ENCODE results near the gene RNF5. TPM values are rescaled to one million over a fixed set of nuclear protein-coding genes. Genes with fewer than 3 reads are reported as not detected.
"Not testable (repeated sequence)": the region's sequence is repeated elsewhere in the genome, so short reads cannot be mapped to it uniquely, and the experiment has no call there.

Gene RNF5
- 41.1 and 42.9 TPM in 2 replicates for total RNA-seq

DNA sequence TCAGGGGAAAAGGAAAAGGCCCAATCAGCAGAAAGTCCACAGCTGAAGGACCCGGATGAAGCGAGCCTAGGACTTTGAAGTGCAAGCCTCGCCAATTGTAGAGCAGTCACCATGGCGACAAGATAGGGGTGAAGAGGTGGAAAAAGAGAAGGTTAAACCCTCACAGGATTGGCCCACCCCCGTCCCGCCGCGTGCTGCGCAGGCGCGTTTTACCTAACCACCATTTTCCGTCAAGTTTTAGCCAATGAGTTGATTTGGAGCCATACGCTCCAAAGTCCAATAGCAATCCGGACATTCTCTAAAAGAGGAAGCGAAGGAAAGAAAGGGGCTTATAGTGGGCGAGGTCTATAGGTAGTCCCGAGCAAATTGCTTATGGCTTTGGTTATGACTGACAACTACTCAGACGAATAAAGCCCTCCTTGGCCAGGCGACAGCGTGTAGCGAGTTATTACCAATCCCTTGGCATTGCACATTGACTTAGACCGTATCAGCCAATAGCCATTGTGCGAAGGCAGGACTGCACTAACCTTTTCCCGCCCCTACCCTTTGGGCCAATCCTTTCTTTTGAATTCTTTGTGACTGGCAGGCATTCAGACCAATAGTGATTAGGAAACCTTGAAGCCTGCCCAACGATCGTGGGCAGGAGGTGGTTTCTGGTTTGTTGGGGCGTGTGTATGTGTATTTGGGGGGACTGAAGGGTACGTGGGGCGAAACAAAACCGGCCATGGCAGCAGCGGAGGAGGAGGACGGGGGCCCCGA is at the start of gene RNF5:
Gene RNF5 (plus strand): TSS at position 618 of the 759 bp plus-strand sequence. CDS start 107 bp downstream, at position 725.
- intact Hi-C loops (cut with micrococcal nuclease) = loop anchor here (1.0 to 10.0 kb wide), 7 partner anchors 12 to 794 kb away; partner anchors contain the start of genes C6orf47, CLIC1, CSNK2B and GPANK1

DNA sequence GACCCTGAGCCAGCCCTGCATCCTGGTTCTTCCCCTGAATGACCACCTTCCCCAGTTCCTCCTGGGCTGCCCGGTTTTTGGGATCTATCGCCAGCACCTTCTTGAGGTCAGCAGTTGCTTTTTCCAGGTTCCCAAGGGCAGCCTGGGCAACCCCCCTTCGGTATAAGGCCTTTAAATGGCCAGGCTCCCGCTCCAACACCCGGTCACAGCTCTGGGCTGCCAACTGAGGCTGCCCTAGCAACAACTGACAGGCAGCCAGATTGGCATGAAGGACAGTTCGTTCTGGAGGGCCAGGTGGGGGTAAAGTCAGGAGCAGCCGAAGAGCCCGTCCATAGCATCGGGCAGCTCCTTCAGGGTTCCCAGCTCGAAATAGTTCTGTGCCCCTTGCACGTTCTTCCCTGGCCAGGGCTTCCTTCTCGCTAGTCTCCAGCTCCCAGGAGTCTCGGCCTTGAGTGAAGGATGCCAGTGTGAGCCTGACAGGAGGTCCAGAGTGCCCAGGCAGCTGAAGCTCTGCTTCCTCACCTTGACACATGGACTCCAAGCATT is 49.4 kb upstream of the RNF5 start:
- intact Hi-C loops (cut with micrococcal nuclease) = loop anchor here (1.0 to 10.0 kb wide), 4 partner anchors 61 to 392 kb away; partner anchors contain the start of genes CLIC1, DXO, NEU1 and PBX2

DNA sequence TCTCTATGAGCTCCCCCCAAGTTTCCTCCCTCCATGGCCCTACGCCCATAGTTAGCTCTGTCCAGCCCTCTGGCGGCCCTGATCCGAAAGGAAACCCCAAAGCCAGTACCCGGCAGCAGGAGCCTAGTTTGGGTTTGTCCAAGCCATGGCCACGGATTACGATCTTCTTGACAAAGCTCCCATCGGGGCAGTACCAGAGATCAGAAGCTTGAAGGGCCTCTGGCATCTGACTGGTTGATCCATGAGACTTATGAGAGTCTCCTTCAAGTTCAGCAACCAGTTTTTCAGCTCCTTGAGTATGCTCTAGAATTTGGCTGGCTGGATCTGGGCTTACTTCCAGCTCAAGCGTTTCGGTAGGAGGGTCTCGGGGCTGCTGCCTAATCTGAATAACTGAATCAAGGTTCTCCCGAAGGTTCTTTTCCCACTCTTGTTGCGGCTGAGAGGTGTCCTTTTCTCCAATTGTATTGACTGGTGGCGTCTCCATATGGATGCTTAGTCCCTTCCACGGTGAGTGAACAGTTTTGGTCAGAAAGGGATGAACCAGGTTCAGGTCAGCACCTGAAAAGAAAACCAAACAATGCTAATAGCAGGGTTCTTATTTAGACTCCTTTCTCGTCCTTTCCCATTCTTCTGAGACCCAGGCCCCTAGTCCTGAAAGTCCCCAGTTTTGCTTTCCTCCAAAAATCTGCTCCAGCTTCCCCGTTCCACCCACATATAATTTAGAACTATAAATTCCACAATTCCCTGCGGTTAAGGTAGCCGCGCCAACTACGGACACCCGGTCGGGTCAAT is 48.7 kb upstream of the RNF5 start:
- intact Hi-C loops (cut with micrococcal nuclease) = loop anchor here (1.0 to 10.0 kb wide), 7 partner anchors 25 to 587 kb away; partner anchors contain the start of genes AGPAT1, CLIC1, DDX39B and DXO

DNA sequence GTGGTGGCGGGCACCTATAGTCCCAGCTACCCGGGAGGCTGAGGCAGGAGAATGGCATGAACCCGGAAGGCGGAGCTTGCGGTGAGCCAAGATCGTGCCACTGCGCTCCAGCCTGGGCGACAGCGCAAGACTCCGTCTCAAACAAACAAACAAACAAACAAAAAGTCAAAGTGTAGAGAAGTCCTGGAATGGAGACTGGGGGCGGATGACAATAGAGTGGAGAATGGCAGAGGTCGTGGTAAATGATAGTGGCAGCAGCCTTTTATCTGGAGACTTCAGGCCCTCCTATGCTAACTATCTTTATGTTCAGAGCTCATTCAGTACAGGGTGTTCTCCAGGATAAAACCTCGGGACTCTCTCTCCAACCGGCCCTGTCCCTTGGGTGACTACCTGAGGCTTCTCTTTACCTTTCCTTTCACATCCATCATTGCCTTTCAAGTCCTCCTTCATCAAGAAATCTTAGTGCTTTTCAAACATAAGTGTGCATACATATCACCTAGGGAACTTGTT is 46.7 kb upstream of the RNF5 start:
- intact Hi-C loops (cut with micrococcal nuclease) = loop anchor here (5.0 kb wide), 1 partner anchor 589 kb away; the partner anchor contains the start of gene DDX39B

DNA sequence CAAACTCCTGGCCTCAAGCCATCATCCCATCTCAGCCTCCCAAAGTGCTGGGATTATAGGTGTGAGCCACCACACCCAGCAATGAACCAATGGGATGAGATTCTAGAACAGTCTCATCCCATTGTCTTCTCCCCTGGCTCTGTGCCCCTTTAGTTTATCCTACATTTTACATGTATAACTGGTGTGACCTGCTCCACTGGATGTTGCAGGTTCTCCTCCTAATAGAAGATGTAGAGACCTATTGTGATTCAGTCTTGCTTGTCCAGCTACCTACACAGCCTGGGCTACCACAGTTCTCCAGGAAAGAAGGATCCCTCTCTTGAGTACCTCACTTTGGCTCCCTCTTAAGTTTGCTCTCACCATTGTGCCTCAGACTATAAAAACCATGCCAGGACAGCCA is 46.1 kb upstream of the RNF5 start:
- intact Hi-C loops (cut with micrococcal nuclease) = loop anchor here (5.0 kb wide), 1 partner anchor 590 kb away; the partner anchor contains the start of gene DDX39B

GRCh38 chr6:32133786-32134185 is 44.4 kb upstream of the RNF5 start:
- intact Hi-C loops (cut with micrococcal nuclease) = loop anchor here (5.0 kb wide), 1 partner anchor 591 kb away; the partner anchor contains the start of gene DDX39B

- intact Hi-C loops (cut with micrococcal nuclease) = no loop called here
These were observed 40.8 kb upstream of the RNF5 start for GRCh38 chr6:32137454-32137853.

DNA sequence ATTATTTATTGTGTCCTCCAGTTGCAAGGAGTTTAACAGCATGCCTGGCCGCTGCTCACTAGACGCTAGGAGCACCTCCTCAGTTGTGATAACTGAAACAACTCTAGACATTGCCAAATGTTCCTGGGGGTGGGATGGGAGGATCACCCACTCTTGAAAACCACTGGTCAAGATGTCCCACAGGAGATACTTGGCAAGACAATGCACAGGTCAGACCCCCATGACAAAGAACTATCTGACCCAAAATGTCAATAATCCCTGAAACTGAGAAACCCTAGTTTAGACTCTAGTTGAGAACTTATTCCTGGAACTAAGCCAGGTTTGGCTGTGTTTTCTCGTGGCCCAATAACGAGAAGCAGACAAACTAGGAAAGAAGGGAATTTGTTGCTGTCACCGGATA is 38.6 kb upstream of the RNF5 start:
- intact Hi-C loops (cut with micrococcal nuclease) = no loop called here

DNA sequence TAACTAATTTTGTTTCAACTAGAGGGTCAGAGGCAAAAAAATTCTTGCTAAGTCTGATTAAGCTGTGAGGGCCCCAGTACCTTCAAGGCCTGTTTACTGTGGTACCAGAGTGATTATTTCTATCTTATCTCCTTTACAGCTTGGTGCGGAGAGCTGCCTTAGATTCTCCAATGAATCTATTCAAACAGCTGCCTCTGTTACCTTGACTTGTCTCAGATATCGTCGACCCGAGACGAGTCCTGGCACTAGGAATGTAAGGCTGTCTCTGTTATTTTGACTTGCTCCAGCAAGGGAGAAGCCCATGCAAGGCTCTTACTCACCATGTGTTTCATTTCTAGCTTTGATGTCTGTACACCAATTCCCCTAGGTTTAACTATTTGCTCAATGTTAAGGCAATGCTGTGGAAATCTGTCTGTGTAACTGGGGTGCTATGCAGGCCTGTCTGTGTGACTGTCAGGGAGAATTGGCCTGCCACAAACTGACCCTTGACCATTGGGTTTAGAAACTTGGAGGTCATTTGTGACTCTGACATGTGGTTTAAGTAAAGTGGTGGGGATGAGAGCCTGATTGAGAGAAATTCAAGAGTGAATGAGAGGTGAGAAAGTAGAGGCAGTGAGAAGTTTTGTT is 37.7 kb upstream of the RNF5 start:
- intact Hi-C loops (cut with micrococcal nuclease) = no loop called here

- intact Hi-C loops (cut with micrococcal nuclease) = not testable (repeated sequence)
These were observed 34.0 kb upstream of the RNF5 start for GRCh38 chr6:32144238-32144637.

DNA sequence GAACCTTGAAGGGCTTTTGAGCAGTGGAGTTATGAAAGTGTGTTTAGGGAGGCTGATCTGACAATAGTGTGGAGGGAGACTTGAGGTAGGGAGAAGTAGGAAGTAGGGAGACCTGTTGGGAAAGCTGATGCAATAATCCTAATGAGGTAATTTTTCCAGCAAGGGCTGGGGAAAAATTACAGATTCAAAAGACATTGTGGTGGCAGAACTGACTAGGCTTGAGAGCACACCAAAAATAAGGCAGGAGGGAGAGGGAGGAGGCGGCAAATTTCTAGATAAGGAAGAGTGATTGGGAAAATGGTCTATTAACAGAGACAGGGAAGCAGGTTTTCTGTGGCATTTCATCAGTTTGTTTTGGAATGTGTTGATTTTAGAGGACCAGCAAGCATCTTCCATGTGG is 31.9 kb upstream of the RNF5 start:
- intact Hi-C loops (cut with micrococcal nuclease) = no loop called here

DNA sequence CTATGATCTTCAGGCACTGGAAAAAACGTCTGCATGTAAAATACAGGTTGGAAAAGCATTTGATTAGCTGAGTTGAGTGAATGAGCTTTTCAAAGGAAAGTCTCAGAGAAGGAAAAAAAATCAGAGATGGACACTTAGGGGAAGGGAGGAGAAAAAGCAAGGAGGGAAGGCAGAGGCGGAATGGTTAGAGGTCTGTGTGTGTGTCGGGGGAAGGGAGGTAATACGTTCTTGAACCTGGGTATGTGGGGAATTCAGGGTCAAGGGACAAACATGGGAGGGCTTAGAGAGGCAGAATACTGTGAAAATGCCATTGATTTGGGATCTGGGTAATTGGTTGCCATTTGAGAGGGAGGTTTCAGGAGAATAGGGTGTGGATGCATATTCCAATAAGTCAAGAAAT is 31.5 kb upstream of the RNF5 start:
- intact Hi-C loops (cut with micrococcal nuclease) = no loop called here

DNA sequence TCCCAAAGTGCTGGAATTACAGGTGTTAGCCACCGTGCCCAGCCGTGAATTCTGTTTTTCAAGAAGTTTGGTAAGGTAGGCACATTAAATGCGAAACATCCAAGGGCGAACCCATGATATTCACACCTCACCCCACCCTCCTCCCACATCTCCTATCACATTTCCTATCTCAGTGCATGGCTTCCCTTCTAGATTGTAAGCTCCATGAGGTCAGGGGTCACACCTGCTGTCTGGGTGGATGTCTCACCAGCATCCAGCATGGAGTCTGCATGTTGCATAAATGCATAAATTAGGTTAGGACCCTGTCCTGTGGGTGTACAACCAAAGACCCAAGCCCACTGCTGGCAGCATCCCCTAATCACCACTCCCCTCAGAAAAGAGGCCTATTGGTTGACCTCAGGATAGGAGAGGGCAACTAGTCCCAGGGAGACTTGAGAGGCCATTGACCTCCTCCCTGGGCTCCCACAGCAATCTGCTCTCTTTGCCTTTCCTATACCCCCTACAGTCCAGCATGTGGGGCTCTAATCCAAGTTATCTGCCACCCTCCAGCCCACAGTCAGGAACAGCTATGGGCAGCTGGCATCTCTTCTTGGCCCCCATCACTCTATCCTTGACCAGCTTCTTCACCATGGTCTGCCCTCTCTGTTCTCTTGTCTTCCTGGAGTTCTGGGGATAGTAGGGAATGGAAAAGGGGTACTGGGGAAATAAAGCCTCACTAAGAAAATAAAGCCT is 30.6 kb upstream of the RNF5 start:
- intact Hi-C loops (cut with micrococcal nuclease) = no loop called here

GRCh38 chr6:32148289-32149091 is 29.7 kb upstream of the RNF5 start:
- intact Hi-C loops (cut with micrococcal nuclease) = no loop called here

- intact Hi-C loops (cut with micrococcal nuclease) = no loop called here
These were observed 29.0 kb upstream of the RNF5 start for GRCh38 chr6:32149092-32149755.

DNA sequence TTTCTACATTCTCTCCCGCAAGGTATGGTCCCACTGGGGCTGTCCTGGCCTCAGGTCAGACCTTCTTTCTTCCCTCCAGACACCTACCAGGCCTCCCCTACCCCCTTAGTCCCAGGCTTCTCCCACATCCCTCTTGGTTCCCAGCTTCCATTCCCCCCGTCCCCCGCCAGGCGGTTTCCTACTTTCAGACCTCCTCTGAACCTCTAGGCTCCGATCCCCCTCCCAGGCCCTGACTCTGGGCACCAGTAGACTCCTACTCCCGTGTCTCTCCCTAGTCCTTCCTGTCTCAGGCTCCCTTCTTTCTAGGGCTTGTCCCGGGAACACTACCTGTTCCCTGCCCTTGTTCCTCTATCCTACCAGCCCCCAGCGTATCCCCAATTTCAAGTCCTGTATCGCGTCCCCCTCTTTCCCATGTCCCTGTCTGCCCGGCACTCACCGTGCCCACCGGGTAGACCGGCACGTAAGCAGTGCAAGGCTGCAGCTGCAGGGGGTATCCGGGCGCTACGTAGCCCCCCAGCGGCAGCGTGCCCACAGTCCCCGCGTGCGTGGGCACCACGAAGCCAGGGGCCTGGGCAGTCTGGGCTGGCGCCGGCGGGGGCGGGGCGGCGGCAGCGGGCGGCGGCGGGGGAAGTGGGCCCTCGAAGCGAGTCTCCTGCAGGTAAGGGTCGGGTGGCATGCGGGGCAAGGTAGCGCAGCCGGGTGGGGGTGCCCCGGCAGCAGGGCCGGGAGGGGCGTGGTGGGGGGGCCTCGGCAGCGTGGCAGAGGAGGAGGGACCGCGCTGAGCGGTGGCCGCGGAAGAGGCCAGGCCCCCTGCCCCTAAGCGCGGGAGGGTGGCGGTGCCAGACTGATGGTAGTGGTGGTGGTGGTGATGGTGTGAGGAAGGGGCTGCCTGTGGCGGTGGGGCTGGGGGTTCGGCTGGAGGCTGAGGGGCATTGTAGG is 28.0 kb upstream of the RNF5 start:
- intact Hi-C loops (cut with micrococcal nuclease) = no loop called here

DNA sequence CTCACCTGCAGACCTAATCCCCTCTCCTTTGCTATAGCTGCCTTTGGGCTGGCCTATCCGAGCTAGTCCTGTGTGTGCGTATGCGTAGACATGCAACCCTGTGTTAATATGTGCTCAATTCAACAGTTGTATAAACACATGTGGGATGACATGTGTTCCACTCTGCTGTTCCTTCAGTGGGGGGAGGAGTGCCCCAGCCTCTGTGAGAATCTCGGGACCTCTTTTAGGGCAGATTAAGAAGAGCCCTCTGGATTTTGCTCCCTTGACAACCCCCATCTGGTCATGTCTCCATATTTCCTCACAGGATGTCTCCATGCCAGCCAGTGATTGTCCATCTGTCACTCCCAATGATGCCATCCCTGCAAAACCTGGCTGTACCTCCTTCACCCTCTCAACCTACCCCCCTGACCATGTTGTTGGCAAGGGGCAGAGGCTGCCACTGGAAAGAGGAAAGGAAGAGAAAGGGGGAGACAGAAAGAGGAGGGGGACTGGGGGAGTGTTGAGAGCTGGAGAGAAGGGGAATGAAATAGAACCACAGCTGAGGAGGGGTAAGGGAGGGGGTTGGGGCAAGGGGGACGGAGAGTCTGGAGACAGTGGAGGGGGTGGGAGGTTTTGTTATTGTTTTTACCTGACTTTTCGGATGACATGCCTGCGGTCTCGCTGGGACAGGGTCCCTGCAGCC is 26.9 kb upstream of the RNF5 start:
- intact Hi-C loops (cut with micrococcal nuclease) = no loop called here
